22Rv1 (cell line): ENCODE results near the gene TRERF1.
"Not testable (repeated sequence)": the region's sequence is repeated elsewhere in the genome, so short reads cannot be mapped to it uniquely, and the experiment has no call there.

Source experiments
- H3K27ac ChIP-seq: fragments of 450-650 bp; 2 replicates; pipeline ENCODE4 v1.5.1; 2017
- CTCF ChIP-seq: fragments of 450-650 bp; IDR thresholded peaks from 2 replicates; pipeline ENCODE4 v1.5.1; 2017; ENCODE audit warnings: mild to moderate bottlenecking
- ZFX ChIP-seq: fragments of 450-650 bp; IDR thresholded peaks from 2 replicates; pipeline ENCODE4 v1.6.1; 2017; ENCODE audit warnings: antibody characterized with exemption, borderline replicate concordance

Gene TRERF1

GRCh38 chr6:42471714-42472113, 20.0 kb upstream of the TRERF1 start:
- TF ChIP-seq CTCF = no peak
- no peak for TF ChIP-seq ZFX
- no peak overlapping the region for H3K27ac ChIP-seq

GRCh38 chr6:42471142-42471541, 19.4 kb upstream of the TRERF1 start:
- H3K27ac ChIP-seq = no peak overlapping the region

GRCh38 chr6:42468273-42468672, 16.5 kb upstream of the TRERF1 start:
- H3K27ac ChIP-seq = no peak overlapping the region
- TF ChIP-seq CTCF (no peak), ZFX (no peak)

More at GRCh38 chr6:42471142-42471541, 19.4 kb upstream of the TRERF1 start:
- no peak for TF ChIP-seq ZFX
- TF ChIP-seq CTCF = no peak

- TF ChIP-seq CTCF = no peak
- TF ChIP-seq ZFX = no peak
- H3K27ac ChIP-seq = no peak overlapping the region
Measured at GRCh38 chr6:42467651-42468050, 15.9 kb upstream of the TRERF1 start.

GRCh38 chr6:42466470-42466869, 14.7 kb upstream of the TRERF1 start:
- H3K27ac ChIP-seq = not testable (repeated sequence)

GRCh38 chr6:42462474-42462972, 10.8 kb upstream of the TRERF1 start:
- H3K27ac ChIP-seq = no peak overlapping the region
- TF ChIP-seq ZFX = no peak
- TF ChIP-seq CTCF = no peak

GRCh38 chr6:42460883-42461282, 9.2 kb upstream of the TRERF1 start:
- no peak overlapping the region for H3K27ac ChIP-seq
- no peak for TF ChIP-seq ZFX
- TF ChIP-seq CTCF = no peak

GRCh38 chr6:42459888-42460287, 8.2 kb upstream of the TRERF1 start:
- H3K27ac ChIP-seq = no peak overlapping the region
- TF ChIP-seq ZFX (no peak), CTCF (no peak)
